Activated CD8-positive, alpha-beta memory T cell treated with anti-CD3 and anti-CD28 coated beads, Interleukin-2, amount 50 U/mL, for 48 hours (primary cell): ENCODE measurements around the gene ZNF611.

ENCODE experiments used
- DNase-seq: peaks from one replicate; pipeline ENCODE4 v3.0.0-alpha.2; 2020

ZNF611 gene

GRCh38 chr19:52673014-52673413, 61.8 kb downstream of the ZNF611 start:
- DNase-seq: no peak

GRCh38 chr19:52670046-52670445, 64.8 kb downstream of the ZNF611 start:
- DNase-seq: no peak

GRCh38 chr19:52669586-52669985, 65.3 kb downstream of the ZNF611 start:
- no peak for DNase-seq

GRCh38 chr19:52667972-52668371, 66.9 kb downstream of the ZNF611 start:
- no peak for DNase-seq

GRCh38 chr19:52666506-52666905, 68.3 kb downstream of the ZNF611 start:
- DNase-seq: no peak

GRCh38 chr19:52665529-52665928, 69.3 kb downstream of the ZNF611 start:
- no peak for DNase-seq

GRCh38 chr19:52665027-52665426, 69.8 kb downstream of the ZNF611 start:
- no peak for DNase-seq

GRCh38 chr19:52664461-52664860, 70.4 kb downstream of the ZNF611 start:
- no peak for DNase-seq

GRCh38 chr19:52662631-52663030, 72.2 kb downstream of the ZNF611 start:
- DNase-seq: no peak

- no peak for DNase-seq
Observed at GRCh38 chr19:52660981-52661380, 73.9 kb downstream of the ZNF611 start.

GRCh38 chr19:52659013-52659412, 75.8 kb downstream of the ZNF611 start:
- no peak for DNase-seq

- DNase-seq: no peak
Observed at GRCh38 chr19:52658595-52658994, 76.2 kb downstream of the ZNF611 start.

GRCh38 chr19:52653161-52653560, 81.7 kb downstream of the ZNF611 start:
- DNase-seq: no peak
